ENCODE data around the gene BMPR2. TPM values are rescaled to one million over a fixed set of nuclear protein-coding genes. Genes with fewer than 3 reads are reported as not detected.

Gene BMPR2
- total RNA-seq, 1 experiment from 2014 or later: 28.1 TPM

DNA sequence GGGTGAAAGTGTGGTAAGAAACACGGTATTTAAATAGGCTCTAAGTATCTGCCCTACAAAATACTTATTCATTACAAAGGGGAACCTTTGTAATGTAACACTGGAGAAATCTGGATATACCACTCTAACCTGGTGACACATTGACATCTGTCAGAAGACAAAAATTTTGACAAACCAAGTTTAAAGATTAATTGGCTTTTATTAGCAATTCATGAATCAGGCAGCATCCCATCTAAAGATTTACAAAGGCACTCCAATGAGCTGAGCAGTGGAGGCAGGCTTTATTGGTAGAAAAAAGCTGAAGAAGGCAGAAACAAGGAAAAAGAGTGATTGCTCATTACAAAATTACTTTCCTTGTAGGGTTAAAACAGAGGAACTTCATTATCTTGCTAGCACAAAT is 35.0 kb downstream of the BMPR2 start:
- TF ChIP-seq, protein P1, sequence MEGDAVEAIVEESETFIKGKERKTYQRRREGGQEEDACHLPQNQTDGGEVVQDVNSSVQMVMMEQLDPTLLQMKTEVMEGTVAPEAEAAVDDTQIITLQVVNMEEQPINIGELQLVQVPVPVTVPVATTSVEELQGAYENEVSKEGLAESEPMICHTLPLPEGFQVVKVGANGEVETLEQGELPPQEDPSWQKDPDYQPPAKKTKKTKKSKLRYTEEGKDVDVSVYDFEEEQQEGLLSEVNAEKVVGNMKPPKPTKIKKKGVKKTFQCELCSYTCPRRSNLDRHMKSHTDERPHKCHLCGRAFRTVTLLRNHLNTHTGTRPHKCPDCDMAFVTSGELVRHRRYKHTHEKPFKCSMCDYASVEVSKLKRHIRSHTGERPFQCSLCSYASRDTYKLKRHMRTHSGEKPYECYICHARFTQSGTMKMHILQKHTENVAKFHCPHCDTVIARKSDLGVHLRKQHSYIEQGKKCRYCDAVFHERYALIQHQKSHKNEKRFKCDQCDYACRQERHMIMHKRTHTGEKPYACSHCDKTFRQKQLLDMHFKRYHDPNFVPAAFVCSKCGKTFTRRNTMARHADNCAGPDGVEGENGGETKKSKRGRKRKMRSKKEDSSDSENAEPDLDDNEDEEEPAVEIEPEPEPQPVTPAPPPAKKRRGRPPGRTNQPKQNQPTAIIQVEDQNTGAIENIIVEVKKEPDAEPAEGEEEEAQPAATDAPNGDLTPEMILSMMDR (IDR thresholded peaks at IDR 0.05; ENCODE audit: insufficient read depth in 1 of 2, low read depth in 1 of 2, low read length in 1 of 2, severe bottlenecking in 1 of 2, unreplicated experiment in 1 of 2): no peak
- no peak for DNase-seq
- no peaks in the 10 kb centered on the region for H3K27me3 Mint-ChIP-seq (ENCODE audit: insufficient read depth, unreplicated experiment)
- Histone ChIP-seq H3K36me3 (ENCODE audit: control insufficient read depth, insufficient read depth, low read length) (no peaks in the 10 kb centered on the region), H3K9me3 (no peaks in the 10 kb centered on the region), H3K4me3 (ENCODE audit: low read depth, low read length) (no peak overlapping the region), H3K27me3 (replicated peaks; ENCODE audit: control insufficient read depth, insufficient read depth, low read length) (no peaks in the 10 kb centered on the region), H3K4me1 (peaks cover 7% of the 10 kb centered on the region)
- BruUV-seq (replicated peaks): no TSS peak
- peaks cover 5% of the 10 kb centered on the region for H3K4me1 Mint-ChIP-seq (ENCODE audit: low read depth, unreplicated experiment)
- H3K4me3 Mint-ChIP-seq (ENCODE audit: unreplicated experiment): no peak overlapping the region
- CTCF ChIA-PET: no interaction called here
- peaks cover 6% of the 10 kb centered on the region for H3K36me3 Mint-ChIP-seq (ENCODE audit: insufficient read depth, unreplicated experiment)
- intact Hi-C loops (cut with micrococcal nuclease; ENCODE audit: unreplicated experiment): no loop called here
- no peak overlapping the region for H3K27ac Mint-ChIP-seq (ENCODE audit: unreplicated experiment)
- no peaks in the 10 kb centered on the region for H3K9me3 Mint-ChIP-seq (ENCODE audit: unreplicated experiment)
- POLR2A ChIA-PET: no interaction called here

- Histone ChIP-seq H3K27me3 (replicated peaks; ENCODE audit: control insufficient read depth, insufficient read depth, low read length) (no peaks in the 10 kb centered on the region), H3K9me3 (no peaks in the 10 kb centered on the region), H3K4me1 (peaks cover 28% of the 10 kb centered on the region), H3K4me3 (ENCODE audit: low read depth, low read length) (no peak overlapping the region), H3K36me3 (ENCODE audit: control insufficient read depth, insufficient read depth, low read length) (no peaks in the 10 kb centered on the region)
- Mint-ChIP-seq H3K4me3 (ENCODE audit: unreplicated experiment) (peak overlapping the region; percentile 2), H3K27me3 (ENCODE audit: insufficient read depth, unreplicated experiment) (no peaks in the 10 kb centered on the region), H3K36me3 (ENCODE audit: insufficient read depth, unreplicated experiment) (peaks cover 13% of the 10 kb centered on the region), H3K9me3 (ENCODE audit: unreplicated experiment) (no peaks in the 10 kb centered on the region), H3K27ac (ENCODE audit: unreplicated experiment) (peak overlapping the region; percentile 23), H3K4me1 (ENCODE audit: low read depth, unreplicated experiment) (peaks cover 18% of the 10 kb centered on the region)
- no TSS peak for BruUV-seq (replicated peaks)
- ChIA-PET CTCF (no interaction called here), POLR2A (no interaction called here)
- TF ChIP-seq, protein P1 (IDR thresholded peaks at IDR 0.05; ENCODE audit: insufficient read depth in 1 of 2, low read depth in 1 of 2, low read length in 1 of 2, severe bottlenecking in 1 of 2, unreplicated experiment in 1 of 2): no peak
- intact Hi-C loops (cut with micrococcal nuclease; ENCODE audit: unreplicated experiment): loop anchor here (1.0 to 2.0 kb wide), 2 partner anchors 23 to 42 kb away; partner anchors contain the start of gene BMPR2
- DNase-seq: peak in 1 of 2 experiments; percentile 12
Measured at GRCh38 chr2:202418027-202418426, 41.9 kb downstream of the BMPR2 start.

GRCh38 chr2:202418511-202418910 is 42.4 kb downstream of the BMPR2 start:
- peak in 1 of 2 experiments; percentile 7 for DNase-seq
- H3K27ac Mint-ChIP-seq (ENCODE audit: unreplicated experiment): peak overlapping the region; percentile 23
- POLR2A ChIA-PET: no interaction called here
- intact Hi-C loops (cut with micrococcal nuclease; ENCODE audit: unreplicated experiment): loop anchor here (1.0 to 2.0 kb wide), 2 partner anchors 24 to 42 kb away; partner anchors contain the start of gene BMPR2
- H3K4me1 ChIP-seq: peaks cover 28% of the 10 kb centered on the region
- peaks cover 18% of the 10 kb centered on the region for H3K4me1 Mint-ChIP-seq (ENCODE audit: low read depth, unreplicated experiment)
- no peaks in the 10 kb centered on the region for H3K9me3 Mint-ChIP-seq (ENCODE audit: unreplicated experiment)
- H3K4me3 Mint-ChIP-seq (ENCODE audit: unreplicated experiment): peak overlapping the region; percentile 2
- H3K9me3 ChIP-seq: no peaks in the 10 kb centered on the region
- CTCF ChIA-PET: no interaction called here
- H3K27me3 Mint-ChIP-seq (ENCODE audit: insufficient read depth, unreplicated experiment): no peaks in the 10 kb centered on the region
- H3K4me3 ChIP-seq (ENCODE audit: low read depth, low read length): no peak overlapping the region
- BruUV-seq (replicated peaks): no TSS peak
- TF ChIP-seq, protein P1 (IDR thresholded peaks at IDR 0.05; ENCODE audit: insufficient read depth in 1 of 2, low read depth in 1 of 2, low read length in 1 of 2, severe bottlenecking in 1 of 2, unreplicated experiment in 1 of 2): no peak
- no peaks in the 10 kb centered on the region for H3K27me3 ChIP-seq (replicated peaks; ENCODE audit: control insufficient read depth, insufficient read depth, low read length)
- H3K36me3 ChIP-seq (ENCODE audit: control insufficient read depth, insufficient read depth, low read length): no peaks in the 10 kb centered on the region
- H3K36me3 Mint-ChIP-seq (ENCODE audit: insufficient read depth, unreplicated experiment): peaks cover 13% of the 10 kb centered on the region
